GM10266 (cell line): ENCODE results near the gene SIK3.

Source experiments
- DNase-seq: peaks from one replicate; pipeline ENCODE4 v3.0.0; 2012; ENCODE audit errors: extremely low spot score
- TF ChIP-seq, protein P1 (sequence below): IDR thresholded peaks from 2 replicates; pipeline ENCODE4 v1.5.1; 2012; ENCODE audit warnings: mild to moderate bottlenecking, low read depth; ENCODE audit not compliant: control insufficient read depth, insufficient read depth; ENCODE audit errors: missing control alignments

SIK3 gene

GRCh38 chr11:116796548-116796947 is 301.7 kb downstream of the SIK3 start:
- TF ChIP-seq, protein P1, sequence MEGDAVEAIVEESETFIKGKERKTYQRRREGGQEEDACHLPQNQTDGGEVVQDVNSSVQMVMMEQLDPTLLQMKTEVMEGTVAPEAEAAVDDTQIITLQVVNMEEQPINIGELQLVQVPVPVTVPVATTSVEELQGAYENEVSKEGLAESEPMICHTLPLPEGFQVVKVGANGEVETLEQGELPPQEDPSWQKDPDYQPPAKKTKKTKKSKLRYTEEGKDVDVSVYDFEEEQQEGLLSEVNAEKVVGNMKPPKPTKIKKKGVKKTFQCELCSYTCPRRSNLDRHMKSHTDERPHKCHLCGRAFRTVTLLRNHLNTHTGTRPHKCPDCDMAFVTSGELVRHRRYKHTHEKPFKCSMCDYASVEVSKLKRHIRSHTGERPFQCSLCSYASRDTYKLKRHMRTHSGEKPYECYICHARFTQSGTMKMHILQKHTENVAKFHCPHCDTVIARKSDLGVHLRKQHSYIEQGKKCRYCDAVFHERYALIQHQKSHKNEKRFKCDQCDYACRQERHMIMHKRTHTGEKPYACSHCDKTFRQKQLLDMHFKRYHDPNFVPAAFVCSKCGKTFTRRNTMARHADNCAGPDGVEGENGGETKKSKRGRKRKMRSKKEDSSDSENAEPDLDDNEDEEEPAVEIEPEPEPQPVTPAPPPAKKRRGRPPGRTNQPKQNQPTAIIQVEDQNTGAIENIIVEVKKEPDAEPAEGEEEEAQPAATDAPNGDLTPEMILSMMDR = no peak
- DNase-seq = no peak

- no peak for DNase-seq
- TF ChIP-seq, protein P1 = no peak
Observed at GRCh38 chr11:116794851-116795250, 303.4 kb downstream of the SIK3 start.

- TF ChIP-seq, protein P1 = no peak
- DNase-seq = no peak
Observed at GRCh38 chr11:116793772-116794097, 304.5 kb downstream of the SIK3 start.
